Panc1 (cell line): Measurements from ENCODE around the gene ALX4. TPM values are rescaled to one million over a fixed set of nuclear protein-coding genes. Genes with fewer than 3 reads are reported as not detected.

ENCODE experiments used
- ATAC-seq: fragments of 200-7000 bp; cut with Tn5 transposase; 2 replicates; pipeline ENCODE4 v1.9.1; 2020; ENCODE audit warnings: mild to moderate bottlenecking, moderate library complexity
- BruUV-seq: library from RNA; stranded (reverse); fragments of 400-500 nt; replicated peaks from 2 replicates; lab custom pipeline; 2021; lab: Mats Ljungman, UMichigan
- CTCF ChIA-PET: fragments of 300-600 bp; sonication (Branson Sonifier 250); formaldehyde crosslinking; loops from one replicate; lab custom pipeline; 2022; ENCODE audit warnings: antibody characterized with exemption; lab: Charles Lee
- POLR2A ChIA-PET: fragments of 300-600 bp; sonication (Branson Sonifier 250); formaldehyde crosslinking; loops from one replicate; lab custom pipeline; 2022; ENCODE audit warnings: antibody characterized with exemption; lab: Charles Lee
- DNase-seq: peaks from one replicate; pipeline ENCODE4 v3.0.0-alpha.2; 2010; ENCODE audit warnings: low read depth, low spot score
- H3K27ac ChIP-seq: 2 replicates; pipeline ENCODE4 v1.5.1; 2011; ENCODE audit warnings: mild to moderate bottlenecking, low read length, inconsistent platforms
- H3K27me3 ChIP-seq: fragments of 200-500 bp; sonication (Bioruptor generic); 2 replicates; pipeline ENCODE4 v1.6.0; 2014; ENCODE audit warnings: low read length, inconsistent platforms; ENCODE audit not compliant: control insufficient read depth, insufficient read depth
- H3K36me3 ChIP-seq: fragments of 200-500 bp; sonication (Bioruptor generic); 2 replicates; pipeline ENCODE4 v1.5.1; 2014; ENCODE audit warnings: inconsistent platforms, mild to moderate bottlenecking, low read length, moderate library complexity; ENCODE audit not compliant: control insufficient read depth, insufficient read depth
- H3K4me1 ChIP-seq: 2 replicates; pipeline ENCODE4 v1.5.1; 2011; ENCODE audit warnings: inconsistent platforms, mild to moderate bottlenecking, low read length, moderate library complexity; ENCODE audit not compliant: control insufficient read depth, insufficient read depth
- H3K4me3 ChIP-seq, 2 experiments: 2 replicates each; pipeline ENCODE4 v1.5.1; 2011 to 2012; ENCODE audit warnings: low read depth in 2 of 2, low read length in 2 of 2, mild to moderate bottlenecking in 2 of 2, inconsistent platforms in 1 of 2, moderate library complexity in 1 of 2
- H3K9me3 ChIP-seq: fragments of 200-500 bp; sonication (Bioruptor generic); 2 replicates; pipeline ENCODE4 v1.5.1; 2014; ENCODE audit warnings: low read depth, mild to moderate bottlenecking, inconsistent platforms, low read length, moderate library complexity; ENCODE audit not compliant: control insufficient read depth, insufficient read depth
- CTCF ChIP-seq: fragments of 450-650 bp; IDR thresholded peaks from 2 replicates; pipeline ENCODE4 v1.5.1; 2017; ENCODE audit warnings: mild to moderate bottlenecking
- POLR2AphosphoS5 ChIP-seq: IDR thresholded peaks from 2 replicates; pipeline ENCODE4 v1.6.1; 2012; ENCODE audit warnings: mild to moderate bottlenecking, low read depth, low read length, moderate library complexity
- REST ChIP-seq, 2 experiments: IDR thresholded peaks; 2 replicates each; pipeline ENCODE4 v1.6.1; 2011 to 2012; ENCODE audit warnings: low read depth in 2 of 2, control low read depth in 1 of 2, low read length in 1 of 2, mild to moderate bottlenecking in 1 of 2, moderate library complexity in 1 of 2; ENCODE audit not compliant: insufficient read depth in 1 of 2
- SIN3A ChIP-seq: IDR thresholded peaks from 2 replicates; pipeline ENCODE4 v1.6.1; 2012; ENCODE audit warnings: low read depth, mild to moderate bottlenecking, low read length, moderate library complexity, borderline replicate concordance; ENCODE audit not compliant: insufficient read depth
- TCF7L2 ChIP-seq: IDR thresholded peaks from 2 replicates; pipeline ENCODE4 v1.6.1; 2011; ENCODE audit warnings: mild to moderate bottlenecking, low read depth, low read length, inconsistent platforms
- in situ Hi-C: cut with HindIII; loops from 2 replicates; pipeline ENCODE4 v1.10.0; 2016; ENCODE audit warnings: low sequenced_read_pairs, low pct_unique_long_range_greater_than_20kb
- intact Hi-C: fragments of 100-400 bp; cut with micrococcal nuclease; formaldehyde crosslinking; loops from one replicate; pipeline ENCODE4 v1.10.0; 2022; ENCODE audit not compliant: unreplicated experiment
- total RNA-seq: library from RNA; stranded (reverse); gene quantifications from one replicate; pipeline ENCODE4 v1.2.1, GENCODE V29; 2021; ENCODE audit not compliant: unreplicated experiment

ALX4 gene
- total RNA-seq, 1 experiment from 2014 or later: 1.0 TPM

- no peak for ATAC-seq
- no peaks in the 10 kb centered on the region for H3K36me3 ChIP-seq
These were observed 74.2 kb downstream of the ALX4 start for GRCh38 chr11:44235765-44236201.

DNA sequence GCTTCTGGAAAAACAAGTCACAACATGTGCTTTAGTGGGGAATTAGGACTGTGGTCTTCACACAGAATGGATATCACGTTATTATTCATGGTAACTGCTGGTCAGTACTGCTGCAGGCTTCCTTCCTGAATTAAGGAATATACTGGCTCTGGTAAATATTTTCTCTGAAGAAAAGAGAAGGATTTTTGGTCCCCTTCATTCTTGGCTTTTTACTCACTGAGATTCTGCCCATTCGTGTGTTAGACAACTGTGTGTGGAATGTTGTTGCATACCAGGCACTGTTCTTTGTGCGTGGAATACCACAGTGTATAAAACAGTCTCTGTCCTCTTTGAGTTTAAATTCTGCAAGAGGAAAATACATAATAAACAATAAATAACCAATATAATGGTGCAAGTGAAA, 80.3 kb downstream of the ALX4 start:
- no peak for TF ChIP-seq CTCF
- no peak for TF ChIP-seq POLR2AphosphoS5
- no peak for TF ChIP-seq TCF7L2
- no peak for TF ChIP-seq REST (IDR thresholded peaks at IDR 0.05; ENCODE audit: insufficient read depth in 1 of 2, low read depth in 2 of 2, low read length in 1 of 2)
- TF ChIP-seq SIN3A: no peak
- no peak for DNase-seq
- in situ Hi-C loops: no loop called here
- POLR2A ChIA-PET: no interaction called here
- no peak for ATAC-seq
- intact Hi-C loops: no loop called here
- no peaks in the 10 kb centered on the region for H3K4me1 ChIP-seq
- no peak overlapping the region for H3K4me3 ChIP-seq
- no peak overlapping the region for H3K27ac ChIP-seq
- no TSS peak for BruUV-seq
- no peaks in the 10 kb centered on the region for H3K27me3 ChIP-seq
- H3K36me3 ChIP-seq: no peaks in the 10 kb centered on the region
- CTCF ChIA-PET: no interaction called here
- no peaks in the 10 kb centered on the region for H3K9me3 ChIP-seq

More at GRCh38 chr11:44235765-44236201, 74.2 kb downstream of the ALX4 start:
- TF ChIP-seq REST (IDR thresholded peaks at IDR 0.05; ENCODE audit: insufficient read depth in 1 of 2, low read depth in 2 of 2, low read length in 1 of 2): no peak
- TF ChIP-seq SIN3A: no peak
- no peak for TF ChIP-seq POLR2AphosphoS5
- no TSS peak for BruUV-seq
- CTCF ChIA-PET: interaction anchor here (0.7 kb wide), 1 partner anchor 299 kb away, joined by 3 read pairs; no protein-coding TSS in a partner anchor
- no peak for DNase-seq
- H3K27ac ChIP-seq: no peak overlapping the region
- H3K4me3 ChIP-seq: no peak overlapping the region
- H3K9me3 ChIP-seq: no peaks in the 10 kb centered on the region
- intact Hi-C loops (no loop called here), in situ Hi-C loops (no loop called here)
- H3K4me1 ChIP-seq: no peaks in the 10 kb centered on the region
- POLR2A ChIA-PET: no interaction called here
- no peaks in the 10 kb centered on the region for H3K27me3 ChIP-seq
